Endothelial cell of hepatic sinusoid (primary cell): Measurements from ENCODE around the gene STK32B.
"Not testable (repeated sequence)": the region's sequence is repeated elsewhere in the genome, so short reads cannot be mapped to it uniquely, and the experiment has no call there.

Source experiments
- in situ Hi-C: cut with HindIII; loops from 2 replicates; pipeline ENCODE4 v1.10.0; 2017; ENCODE audit warnings: low sequenced_read_pairs

The STK32B gene

GRCh38 chr4:5422195-5422594 is 370.9 kb downstream of the STK32B start:
- in situ Hi-C loops, result no loop called here

- in situ Hi-C loops, result no loop called here
Observed at GRCh38 chr4:5423670-5424069, 372.4 kb downstream of the STK32B start.

- in situ Hi-C loops, result no loop called here
Observed at GRCh38 chr4:5424211-5424610, 372.9 kb downstream of the STK32B start.

- in situ Hi-C loops, result no loop called here
Observed at GRCh38 chr4:5424901-5425300, 373.6 kb downstream of the STK32B start.

GRCh38 chr4:5429747-5430146 is 378.5 kb downstream of the STK32B start:
- in situ Hi-C loops, result no loop called here

GRCh38 chr4:5433196-5433595 is 381.9 kb downstream of the STK32B start:
- in situ Hi-C loops, result no loop called here

GRCh38 chr4:5435201-5435600 is 383.9 kb downstream of the STK32B start:
- in situ Hi-C loops, result no loop called here

GRCh38 chr4:5435823-5436222 is 384.5 kb downstream of the STK32B start:
- in situ Hi-C loops, result no loop called here

- in situ Hi-C loops, result not testable (repeated sequence)
Observed at GRCh38 chr4:5443976-5444802, 392.9 kb downstream of the STK32B start.

- in situ Hi-C loops, result no loop called here
Observed at GRCh38 chr4:5444918-5445517, 393.7 kb downstream of the STK32B start.

GRCh38 chr4:5446595-5447226 is 395.4 kb downstream of the STK32B start:
- in situ Hi-C loops, result no loop called here

GRCh38 chr4:5447755-5448154 is 396.5 kb downstream of the STK32B start:
- in situ Hi-C loops, result no loop called here

- in situ Hi-C loops, result no loop called here
Observed at GRCh38 chr4:5448221-5448620, 396.9 kb downstream of the STK32B start.

GRCh38 chr4:5451243-5451642 is 400.0 kb downstream of the STK32B start:
- in situ Hi-C loops, result no loop called here

- in situ Hi-C loops, result no loop called here
Observed at GRCh38 chr4:5452156-5452555, 400.9 kb downstream of the STK32B start.

- in situ Hi-C loops, result no loop called here
Observed at GRCh38 chr4:5455003-5455585, 403.8 kb downstream of the STK32B start.

GRCh38 chr4:5456296-5456845 is 405.1 kb downstream of the STK32B start:
- in situ Hi-C loops, result no loop called here

GRCh38 chr4:5458676-5459075 is 407.4 kb downstream of the STK32B start:
- in situ Hi-C loops, result no loop called here

GRCh38 chr4:5459236-5459635 is 408.0 kb downstream of the STK32B start:
- in situ Hi-C loops, result no loop called here

- in situ Hi-C loops, result no loop called here
Observed at GRCh38 chr4:5460106-5460801, 409.0 kb downstream of the STK32B start.

GRCh38 chr4:5461477-5461876 is 410.2 kb downstream of the STK32B start:
- in situ Hi-C loops, result no loop called here
